ENCODE results near the gene SLC10A3.
"Not testable (repeated sequence)": the region's sequence is repeated elsewhere in the genome, so short reads cannot be mapped to it uniquely, and the experiment has no call there.

The SLC10A3 gene

GRCh38 chrX:154508384-154508745, 17.9 kb upstream of the SLC10A3 start:
- no peak for DNase-seq

- no peak for DNase-seq
Measured at GRCh38 chrX:154507673-154508383, 17.4 kb upstream of the SLC10A3 start.

- DNase-seq = no peak
Measured at GRCh38 chrX:154506483-154507332, 16.3 kb upstream of the SLC10A3 start.

DNA sequence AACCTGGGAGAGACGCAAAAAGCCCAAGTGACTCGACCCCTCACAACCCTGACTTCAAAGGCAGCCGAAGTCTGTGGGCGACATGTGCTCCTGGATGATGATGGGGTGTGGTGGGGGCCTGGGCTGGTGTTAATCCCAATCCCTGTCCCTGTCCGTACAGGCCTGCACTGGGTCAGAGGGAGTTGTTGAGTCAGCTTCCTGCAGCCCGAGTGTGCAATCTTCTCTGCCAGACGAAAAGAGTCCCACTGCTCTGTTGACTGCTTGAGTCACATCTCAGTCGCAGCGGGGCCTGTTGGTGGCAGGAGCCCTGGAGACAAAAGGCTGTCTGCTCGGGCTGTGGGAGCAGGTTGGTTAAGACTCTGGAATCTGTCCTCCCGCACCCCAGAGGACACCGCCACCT, 15.3 kb upstream of the SLC10A3 start:
- no peak for DNase-seq

- DNase-seq = no peak
Measured at GRCh38 chrX:154502989-154503388, 12.6 kb upstream of the SLC10A3 start.

DNA sequence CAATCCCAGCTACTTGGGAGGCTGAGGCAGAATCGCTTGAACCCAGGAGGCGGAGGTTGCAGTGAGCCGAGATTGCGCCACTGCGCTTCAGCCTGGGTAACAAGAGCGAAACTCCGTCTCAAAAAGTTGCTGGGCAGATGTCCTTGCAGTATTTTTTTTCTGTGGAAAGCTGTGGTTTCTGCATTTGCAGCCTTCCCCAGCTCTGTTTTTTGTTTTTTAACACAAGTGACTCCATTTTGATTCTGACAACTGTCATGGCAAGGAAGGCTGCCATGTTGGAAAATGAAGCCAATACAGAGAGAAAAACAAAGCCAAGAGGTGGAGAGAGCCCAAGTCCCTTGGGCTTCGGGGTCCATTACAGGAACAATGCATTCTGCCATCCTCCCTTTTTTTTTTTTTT, 11.7 kb upstream of the SLC10A3 start:
- DNase-seq = no peak

GRCh38 chrX:154501423-154501822, 11.0 kb upstream of the SLC10A3 start:
- not testable (repeated sequence) for DNase-seq

GRCh38 chrX:154496591-154497137, 6.2 kb upstream of the SLC10A3 start:
- DNase-seq = not testable (repeated sequence)

GRCh38 chrX:154495472-154495922, 5.1 kb upstream of the SLC10A3 start:
- no peak for DNase-seq

DNA sequence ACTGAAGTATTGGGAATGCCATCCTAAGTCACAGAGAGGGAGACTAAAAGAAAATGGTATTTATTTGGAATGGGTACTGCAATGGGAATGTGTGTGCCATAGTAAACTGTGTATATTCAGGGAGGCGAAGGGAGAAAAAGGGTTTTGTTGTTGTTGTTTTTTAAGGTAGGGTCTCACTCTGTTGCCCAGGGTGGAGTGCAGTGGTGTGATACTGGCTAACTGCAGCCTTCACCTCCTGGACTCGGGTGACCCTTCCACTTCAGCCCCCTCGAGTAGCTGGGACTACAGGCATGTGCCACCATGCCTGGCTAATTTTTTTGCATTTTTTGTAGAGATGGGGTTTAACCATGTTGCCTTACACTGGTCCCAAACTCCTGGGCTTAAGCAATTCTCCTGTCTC, 4.3 kb upstream of the SLC10A3 start:
- DNase-seq = no peak

DNA sequence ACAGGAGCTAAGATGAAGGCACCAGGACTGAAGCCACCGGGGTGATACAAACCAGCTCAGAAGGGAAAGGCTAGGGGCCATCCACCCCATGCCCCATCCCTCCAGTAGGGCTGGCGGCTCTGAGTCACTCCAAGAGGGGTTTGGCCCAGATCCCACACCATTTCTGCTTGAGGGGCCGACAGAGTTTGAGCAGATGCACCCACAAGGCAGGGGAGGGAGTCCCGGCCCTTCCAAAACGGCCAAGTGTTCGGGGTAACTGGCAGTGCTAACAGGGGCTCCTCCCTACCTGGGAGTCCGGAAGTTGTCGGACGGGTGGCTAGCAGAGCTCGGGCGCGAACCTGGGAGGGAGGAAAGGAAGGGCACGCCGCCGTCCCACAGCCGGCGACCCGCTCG, 412 bp downstream of the SLC10A3 start:
- DNase-seq = peak; percentile 14

- DNase-seq = no peak
Measured at GRCh38 chrX:154489182-154489581, 1.2 kb downstream of the SLC10A3 start.

DNA sequence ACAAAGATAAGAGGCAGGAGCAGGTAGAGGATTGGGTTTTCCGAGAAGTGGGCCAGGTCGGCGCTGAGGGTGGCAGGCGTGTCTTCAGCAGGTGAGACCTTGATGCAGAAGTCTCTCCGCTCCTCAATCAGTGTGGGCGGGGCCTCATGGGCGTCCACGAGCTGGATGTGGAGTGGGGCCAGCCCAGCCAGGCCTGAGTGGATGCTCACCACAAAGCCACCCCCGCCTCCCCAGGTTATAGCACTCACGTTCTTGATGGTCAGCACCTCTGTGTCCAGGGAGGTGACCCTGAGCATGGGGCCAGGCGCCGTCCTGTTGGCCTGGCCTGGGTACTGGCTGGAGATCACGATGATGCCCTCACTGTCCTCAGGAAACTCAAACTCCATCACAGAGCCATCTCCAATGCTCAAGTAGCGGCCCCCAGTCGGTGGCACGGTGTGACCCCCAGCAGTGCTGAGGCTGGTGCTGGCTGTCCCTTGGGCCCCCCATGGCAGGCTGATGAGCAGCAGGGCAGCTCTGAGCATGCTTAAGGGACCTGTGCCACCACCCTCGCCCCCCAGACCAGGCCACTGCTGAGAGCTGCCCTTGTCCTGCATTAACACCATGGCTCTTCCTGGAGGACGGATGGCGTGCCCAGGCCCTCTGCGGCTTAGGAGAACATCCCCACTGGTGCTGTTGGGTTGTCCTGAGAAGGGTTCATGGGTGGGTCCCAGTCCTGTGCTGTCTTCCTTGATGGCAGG, 1.9 kb downstream of the SLC10A3 start:
- no peak for DNase-seq

GRCh38 chrX:154487518-154488290, 2.7 kb downstream of the SLC10A3 start:
- DNase-seq = no peak

GRCh38 chrX:154486396-154487207, 3.8 kb downstream of the SLC10A3 start, which contains the start of gene UBL4A:
UBL4A (minus strand) TSS chrX:154486615; CDS start chrX:154486584, 31 bp downstream.
- DNase-seq = peak; percentile 10

DNA sequence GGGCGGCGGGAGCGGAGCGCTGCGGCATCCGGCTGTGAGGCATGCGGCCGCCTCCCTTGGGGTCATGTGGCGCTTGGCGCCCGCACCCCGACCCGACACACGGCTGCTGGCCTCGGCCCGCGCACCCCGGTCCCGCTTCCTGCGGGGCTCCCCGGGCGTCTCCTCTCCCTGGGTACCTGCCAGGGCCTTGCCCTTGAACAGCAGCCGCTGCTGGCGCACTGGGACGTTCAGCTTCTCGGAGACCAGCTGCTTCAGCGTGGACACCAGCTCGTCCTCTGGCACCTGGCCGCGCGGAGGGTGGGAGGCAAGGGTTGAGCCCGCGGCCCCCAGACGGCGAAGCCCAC, 4.4 kb downstream of the SLC10A3 start:
- DNase-seq = no peak

DNA sequence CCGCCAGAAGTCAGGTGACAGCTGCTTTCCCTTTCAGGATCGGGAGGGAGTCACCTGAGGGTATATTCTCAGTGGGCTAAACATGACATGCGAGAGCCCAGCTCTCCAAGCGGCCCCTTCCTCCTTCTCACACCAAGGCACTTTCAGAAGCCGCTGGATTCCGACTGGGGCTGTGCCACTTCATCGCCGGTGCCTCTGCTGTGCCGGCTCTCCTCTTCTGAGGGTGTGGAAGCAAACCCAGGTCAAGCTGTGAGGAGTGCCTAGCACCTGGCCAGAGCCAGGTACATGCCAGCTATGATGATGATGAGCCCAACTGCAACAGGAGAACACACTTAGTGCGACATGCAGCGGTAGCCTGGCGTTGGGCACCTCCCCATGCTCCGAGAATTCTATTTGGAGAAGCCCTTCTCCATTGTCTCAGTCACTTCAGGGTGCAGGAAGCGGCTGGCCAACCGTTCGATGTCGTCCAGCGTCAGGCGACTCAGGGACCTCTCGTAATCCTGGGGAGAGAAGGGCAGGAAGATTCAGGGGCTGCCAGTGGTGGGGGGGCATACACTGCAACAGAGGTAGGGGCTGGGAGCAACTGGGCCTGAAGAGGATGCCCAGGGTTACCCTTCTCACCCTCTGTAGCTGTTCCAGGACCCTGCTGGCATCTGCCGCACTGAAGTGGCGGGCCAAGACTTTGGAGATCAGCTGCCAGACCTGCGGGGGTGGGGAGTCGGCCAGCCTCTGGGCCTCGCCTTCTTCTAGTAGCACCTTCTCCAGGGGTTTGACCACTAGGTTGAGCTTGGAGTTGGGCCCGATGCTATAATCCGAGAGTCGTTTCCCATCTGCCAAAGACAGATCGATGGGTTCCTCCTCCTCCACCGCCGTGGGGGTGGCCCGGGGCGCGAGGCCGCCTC, 5.0 kb downstream of the SLC10A3 start:
- no peak for DNase-seq

DNA sequence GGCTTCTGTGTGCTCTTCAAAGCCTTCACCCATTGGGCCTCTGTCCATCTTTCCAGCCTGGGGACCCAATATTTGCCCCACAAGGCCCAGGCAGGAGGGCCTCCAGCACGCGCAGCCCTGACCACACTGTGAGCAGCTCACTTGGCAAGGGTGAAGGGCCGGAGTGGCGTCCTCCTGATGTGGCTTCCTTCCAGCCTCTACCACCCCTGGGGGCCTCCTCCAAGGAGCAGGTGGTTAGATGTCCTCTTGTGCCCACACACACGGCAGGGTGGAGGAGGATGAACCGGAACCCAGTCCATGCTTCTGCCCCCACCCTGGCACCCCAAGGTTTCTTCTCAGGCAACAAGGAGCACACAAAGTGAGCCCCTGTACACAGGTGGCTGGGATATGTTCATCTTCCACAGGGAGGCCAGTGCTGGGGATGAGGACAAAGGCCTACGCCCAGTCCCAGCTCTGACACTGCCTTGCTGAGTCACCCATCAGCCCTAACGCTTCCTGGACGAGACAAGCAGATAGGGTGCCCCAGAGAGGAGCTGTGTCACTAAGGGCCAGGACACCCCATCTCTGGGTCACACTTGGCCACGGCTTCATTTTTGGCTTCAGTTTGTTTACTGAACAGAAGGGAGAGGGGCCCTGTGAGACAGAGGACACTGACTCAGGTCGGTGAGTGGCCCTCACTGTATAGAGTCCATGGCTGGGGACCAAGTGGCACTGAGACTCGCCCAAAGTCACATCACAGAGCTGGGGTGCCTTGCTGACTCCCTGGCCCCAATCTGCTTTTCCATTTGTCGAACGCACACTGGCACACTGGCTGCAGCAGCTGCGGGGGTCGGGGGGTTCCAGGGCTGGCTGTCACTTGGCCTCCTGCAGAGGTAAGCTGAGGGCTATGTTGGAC, 5.9 kb downstream of the SLC10A3 start:
- no peak for DNase-seq

- no peak for DNase-seq
Measured at GRCh38 chrX:154483325-154483724, 7.1 kb downstream of the SLC10A3 start.
